Measurements from ENCODE around the gene CD38.

DNA sequence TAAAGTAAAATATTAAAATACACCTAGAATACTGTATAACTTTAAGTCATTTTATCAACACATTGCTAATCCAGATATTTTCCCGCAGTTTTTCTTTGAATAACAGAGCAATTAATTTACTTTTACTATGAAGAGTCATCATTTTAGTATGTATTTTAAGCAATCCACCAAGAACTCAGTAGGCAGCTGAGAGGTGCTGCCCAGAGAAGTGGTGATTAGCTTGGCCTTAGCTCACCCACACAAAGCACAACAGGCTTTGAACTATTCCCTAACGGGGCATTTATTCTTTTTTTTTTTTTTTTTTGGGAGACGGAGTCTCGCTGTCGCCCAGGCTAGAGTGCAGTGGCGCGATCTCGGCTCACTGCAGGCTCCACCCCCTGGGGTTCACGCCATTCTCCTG lies 74.4 kb downstream of the CD38 start:
- TF ChIP-seq, protein P1, sequence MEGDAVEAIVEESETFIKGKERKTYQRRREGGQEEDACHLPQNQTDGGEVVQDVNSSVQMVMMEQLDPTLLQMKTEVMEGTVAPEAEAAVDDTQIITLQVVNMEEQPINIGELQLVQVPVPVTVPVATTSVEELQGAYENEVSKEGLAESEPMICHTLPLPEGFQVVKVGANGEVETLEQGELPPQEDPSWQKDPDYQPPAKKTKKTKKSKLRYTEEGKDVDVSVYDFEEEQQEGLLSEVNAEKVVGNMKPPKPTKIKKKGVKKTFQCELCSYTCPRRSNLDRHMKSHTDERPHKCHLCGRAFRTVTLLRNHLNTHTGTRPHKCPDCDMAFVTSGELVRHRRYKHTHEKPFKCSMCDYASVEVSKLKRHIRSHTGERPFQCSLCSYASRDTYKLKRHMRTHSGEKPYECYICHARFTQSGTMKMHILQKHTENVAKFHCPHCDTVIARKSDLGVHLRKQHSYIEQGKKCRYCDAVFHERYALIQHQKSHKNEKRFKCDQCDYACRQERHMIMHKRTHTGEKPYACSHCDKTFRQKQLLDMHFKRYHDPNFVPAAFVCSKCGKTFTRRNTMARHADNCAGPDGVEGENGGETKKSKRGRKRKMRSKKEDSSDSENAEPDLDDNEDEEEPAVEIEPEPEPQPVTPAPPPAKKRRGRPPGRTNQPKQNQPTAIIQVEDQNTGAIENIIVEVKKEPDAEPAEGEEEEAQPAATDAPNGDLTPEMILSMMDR (IDR thresholded peaks at IDR 0.05): no peak
- no peak for TF ChIP-seq EP300 (IDR thresholded peaks at IDR 0.05; ENCODE audit: low read depth)

Data from transverse colon (tissue), 3 donors.